Stimulated activated CD4-positive, alpha-beta T cell treated with anti-CD3 and anti-CD28 coated beads, Interleukin-4, amount 100 ng/mL, for 24 hours (primary cell): Measurements from ENCODE around the gene TARS2.

Experiments
- DNase-seq: peaks from one replicate; pipeline ENCODE4 v3.0.0-alpha.2; 2020

The TARS2 gene

DNA sequence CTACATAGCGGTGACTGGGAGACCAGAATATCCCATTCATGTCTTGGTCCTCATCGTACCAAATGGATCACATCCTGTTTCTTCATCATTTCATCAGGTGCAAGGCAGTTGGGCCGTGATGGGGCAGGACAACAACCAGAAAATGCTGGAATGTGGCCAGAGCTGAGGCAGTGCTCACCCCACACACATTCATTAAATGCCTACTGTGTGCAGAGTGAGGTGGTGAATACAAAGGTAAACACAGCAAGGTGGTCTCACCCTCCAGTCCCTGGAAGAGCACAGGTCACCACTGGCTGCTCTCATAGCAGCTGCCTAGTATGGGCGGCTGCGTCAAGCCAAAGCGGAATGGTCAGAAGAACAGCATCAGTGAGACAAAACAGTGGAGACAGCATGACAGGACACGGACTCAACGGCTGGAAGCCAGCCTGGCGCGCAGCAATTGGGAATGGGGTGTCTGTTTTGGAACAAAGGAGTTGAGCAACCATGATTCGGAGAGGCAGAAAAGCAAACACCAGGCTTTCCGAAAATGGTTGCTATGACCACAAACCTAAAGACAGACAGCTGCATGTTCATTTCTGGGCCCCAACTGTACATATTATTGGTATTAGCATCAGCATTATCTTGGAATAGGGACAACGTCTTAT is 56.4 kb downstream of the TARS2 start:
- no peak for DNase-seq

DNA sequence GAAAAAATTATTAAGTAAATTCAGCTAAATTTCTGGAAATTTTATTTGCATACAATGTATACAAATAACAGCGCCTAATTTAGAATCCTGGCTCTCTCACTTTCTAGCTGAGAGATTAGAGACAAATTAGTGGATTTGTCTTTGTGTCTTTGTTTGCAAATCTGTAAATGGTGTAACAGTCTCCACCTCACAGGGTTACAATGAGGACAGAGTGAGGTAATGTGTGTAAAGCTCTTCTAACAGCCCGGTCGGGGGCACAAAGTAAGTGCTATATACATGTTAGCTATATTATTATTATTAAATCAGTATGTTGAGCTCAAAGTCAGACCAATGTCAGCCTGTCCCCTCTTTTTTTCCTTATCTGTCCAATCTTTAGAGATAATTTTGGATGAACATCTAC is 57.0 kb downstream of the TARS2 start:
- no peak for DNase-seq

DNA sequence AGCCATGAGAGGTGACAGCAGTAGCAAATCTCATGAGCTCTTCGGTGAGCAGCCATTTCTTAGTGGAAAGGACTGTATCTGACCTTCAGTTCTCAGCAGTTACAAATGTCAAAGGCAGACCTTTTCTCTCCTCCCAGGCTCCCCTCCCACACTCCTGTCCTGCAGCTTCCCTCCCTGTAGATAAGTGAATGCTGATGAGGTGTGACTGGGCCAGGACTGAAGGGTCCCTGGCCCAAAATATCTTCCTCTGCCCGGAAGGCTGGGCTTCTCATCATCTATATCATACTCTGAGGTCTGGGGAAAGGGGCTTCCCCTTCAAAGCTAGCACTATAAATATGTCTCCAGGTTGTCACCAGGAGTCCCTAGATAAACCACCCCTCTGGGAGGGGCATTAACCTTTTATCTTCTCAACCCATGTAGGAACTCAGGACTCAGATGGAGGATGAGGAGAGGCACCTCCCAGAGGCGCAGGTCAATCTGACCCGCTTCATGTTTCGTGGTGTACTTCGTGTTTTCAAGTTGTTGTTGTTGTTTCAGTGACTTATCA is 58.3 kb downstream of the TARS2 start:
- no peak for DNase-seq

DNA sequence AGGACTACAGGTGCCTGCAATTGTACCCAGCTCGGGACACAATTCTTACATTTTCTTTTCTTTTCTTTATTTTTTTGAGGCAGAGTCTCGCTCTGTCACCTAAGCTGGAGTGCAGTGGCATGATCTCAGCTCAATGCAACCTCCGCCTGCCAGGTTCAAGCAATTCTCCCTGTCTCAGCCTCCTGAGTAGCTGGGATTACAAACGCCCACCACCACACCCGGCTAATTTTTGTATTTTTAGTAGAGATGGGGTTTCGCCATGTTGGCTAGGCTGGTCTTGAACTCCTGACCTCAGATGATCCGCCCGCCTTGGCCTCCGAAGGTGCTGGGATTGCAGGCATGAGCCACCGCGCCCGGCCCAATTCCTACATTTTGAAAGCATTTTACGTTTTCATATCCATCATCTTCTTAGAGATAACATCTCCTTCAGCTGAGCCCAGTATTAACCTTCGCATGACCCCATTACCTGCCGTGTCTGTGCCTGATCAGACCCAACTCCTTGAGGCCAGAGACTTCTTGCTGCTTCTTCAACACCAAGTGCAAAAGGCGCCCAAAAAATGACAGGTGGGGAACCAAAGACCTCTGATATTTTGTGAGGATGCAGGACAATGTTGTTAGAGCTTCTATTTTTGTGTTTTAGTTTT is 59.2 kb downstream of the TARS2 start:
- no peak for DNase-seq

DNA sequence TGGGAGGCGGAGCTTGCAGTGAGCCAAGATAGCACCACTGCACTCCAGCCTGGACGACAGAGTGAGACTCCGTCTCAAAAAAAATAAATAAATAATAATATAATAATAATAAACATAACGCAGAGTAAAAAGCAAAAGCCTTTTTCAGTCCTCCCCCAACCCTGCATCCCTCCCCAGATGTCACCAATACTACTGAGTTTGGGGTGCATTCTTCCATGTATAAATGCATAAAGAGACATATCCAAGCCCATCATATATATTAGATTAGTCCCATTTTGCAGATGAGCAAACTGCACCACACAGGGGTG is 61.1 kb downstream of the TARS2 start:
- no peak for DNase-seq

DNA sequence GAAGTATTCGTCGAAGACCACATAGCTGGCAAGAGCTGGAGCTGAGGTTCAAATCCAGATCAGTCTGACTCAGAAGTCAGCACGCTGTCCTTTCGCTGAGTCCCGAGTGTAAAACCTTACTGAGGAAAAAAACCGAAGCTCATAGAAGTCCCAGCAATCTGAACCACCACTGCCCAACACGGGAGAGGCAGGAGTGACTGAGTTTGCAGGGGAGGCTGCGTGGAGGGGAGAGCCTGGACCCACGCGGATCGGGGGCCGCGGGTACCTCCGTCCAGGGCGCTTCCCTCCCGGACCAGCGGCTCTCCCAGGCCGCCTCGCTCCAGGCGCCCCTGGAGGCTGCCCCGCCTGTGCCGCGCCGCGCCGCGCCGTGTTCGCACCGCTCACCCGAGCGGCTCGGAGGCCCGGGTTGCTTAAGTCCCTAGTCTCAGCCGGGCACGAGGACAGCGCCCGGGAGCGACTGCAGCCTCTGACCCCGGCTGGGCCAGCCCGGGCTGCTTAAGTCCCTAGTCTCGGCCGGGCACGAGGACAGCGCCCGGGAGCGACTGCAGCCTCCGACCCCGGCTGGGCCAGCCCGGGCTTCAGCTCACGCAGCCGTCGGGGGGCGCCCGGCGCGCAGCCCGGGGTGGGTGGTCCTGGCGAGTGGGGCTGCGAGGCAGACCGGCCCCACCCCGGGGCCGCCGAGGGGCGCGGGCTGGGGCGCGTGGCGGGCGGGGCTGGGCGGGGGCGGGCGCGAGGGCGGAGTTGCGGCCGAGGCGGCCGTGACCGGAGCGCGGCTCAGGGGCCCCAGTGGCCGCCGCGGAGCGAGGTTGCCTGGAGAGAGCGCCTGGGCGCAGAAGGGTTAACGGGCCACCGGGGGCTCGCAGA is 61.6 kb downstream of the TARS2 start, which contains the start of gene ADAMTSL4:
ADAMTSL4 (plus strand) TSS at position 777 of the 864 bp plus-strand sequence. CDS start 2,881 bp downstream, outside the sequence.
- no peak for DNase-seq

DNA sequence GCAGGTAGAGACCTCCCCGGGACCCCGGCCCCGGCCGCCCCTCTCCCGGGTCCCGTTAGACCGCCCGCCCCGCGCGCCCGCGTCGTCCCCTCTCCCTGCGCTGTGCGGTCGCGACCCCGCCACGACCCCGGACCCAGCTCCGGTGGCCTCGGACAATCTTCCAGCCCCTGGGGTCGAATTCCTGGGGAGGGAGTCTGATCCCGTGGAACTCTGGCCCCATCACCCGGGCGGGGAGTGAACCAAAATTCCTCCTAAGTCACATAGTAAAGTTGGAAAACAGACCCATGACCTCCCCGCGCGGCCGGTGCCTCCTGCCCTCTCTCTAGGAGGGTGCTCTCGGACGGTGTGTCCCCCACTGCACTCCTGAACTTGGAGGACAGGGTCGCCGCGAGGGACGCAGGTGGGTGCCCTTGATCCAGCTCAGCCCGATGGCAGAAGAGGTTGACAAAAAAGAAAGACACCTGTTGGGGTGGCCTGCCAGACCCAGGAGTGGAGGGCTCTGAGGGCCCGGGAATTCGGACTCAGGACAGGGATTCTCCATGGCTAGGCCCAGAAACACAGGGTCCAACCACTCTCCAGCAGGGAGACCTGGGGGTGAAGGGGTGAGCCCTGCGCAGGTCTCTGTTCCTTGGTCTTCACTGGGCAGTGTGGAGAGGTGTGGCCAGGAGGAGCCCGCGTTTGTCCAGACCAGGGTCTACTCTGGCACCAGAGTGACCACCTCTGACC is 62.4 kb downstream of the TARS2 start:
- no peak for DNase-seq

DNA sequence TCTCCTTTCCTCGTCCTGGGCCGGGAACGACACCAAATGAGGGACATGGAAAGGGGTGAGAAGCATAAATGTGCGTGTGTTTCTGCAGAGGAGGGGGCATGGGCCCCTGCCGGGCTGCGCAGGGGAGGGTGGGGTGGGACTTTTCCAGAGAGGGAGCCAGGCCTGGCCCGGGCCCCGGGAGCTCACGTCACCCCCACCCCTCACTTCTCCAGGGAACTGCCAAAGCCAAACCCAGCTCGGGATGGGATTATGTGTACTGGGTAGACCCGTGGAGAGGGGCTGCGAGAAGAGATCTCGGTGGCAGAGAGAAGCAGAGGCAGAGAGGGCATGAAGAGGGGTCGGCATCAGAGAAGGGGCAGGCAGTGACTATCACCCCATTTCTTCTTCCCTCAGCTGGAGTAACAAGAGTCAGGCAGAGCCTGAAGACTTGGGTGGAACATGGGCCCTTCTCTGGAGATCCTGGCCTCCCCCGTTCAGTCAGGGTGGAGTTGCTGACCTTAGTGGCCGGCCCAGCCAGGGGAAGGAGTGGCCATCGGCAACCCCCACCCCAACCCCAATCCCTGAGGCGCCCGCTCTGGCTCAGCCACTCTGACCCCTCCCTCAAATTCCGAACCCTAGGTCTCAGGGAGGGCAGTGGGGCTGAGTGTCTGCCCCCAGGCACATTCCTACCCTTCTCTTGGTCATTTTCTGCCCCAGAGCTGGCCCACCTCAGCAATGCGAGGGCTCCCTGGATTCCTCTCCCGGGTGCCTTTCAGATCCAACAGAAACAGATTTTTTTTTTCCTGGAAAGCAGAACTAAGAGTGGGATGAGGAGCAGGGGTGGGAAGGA is 63.2 kb downstream of the TARS2 start:
- DNase-seq, result no peak

DNA sequence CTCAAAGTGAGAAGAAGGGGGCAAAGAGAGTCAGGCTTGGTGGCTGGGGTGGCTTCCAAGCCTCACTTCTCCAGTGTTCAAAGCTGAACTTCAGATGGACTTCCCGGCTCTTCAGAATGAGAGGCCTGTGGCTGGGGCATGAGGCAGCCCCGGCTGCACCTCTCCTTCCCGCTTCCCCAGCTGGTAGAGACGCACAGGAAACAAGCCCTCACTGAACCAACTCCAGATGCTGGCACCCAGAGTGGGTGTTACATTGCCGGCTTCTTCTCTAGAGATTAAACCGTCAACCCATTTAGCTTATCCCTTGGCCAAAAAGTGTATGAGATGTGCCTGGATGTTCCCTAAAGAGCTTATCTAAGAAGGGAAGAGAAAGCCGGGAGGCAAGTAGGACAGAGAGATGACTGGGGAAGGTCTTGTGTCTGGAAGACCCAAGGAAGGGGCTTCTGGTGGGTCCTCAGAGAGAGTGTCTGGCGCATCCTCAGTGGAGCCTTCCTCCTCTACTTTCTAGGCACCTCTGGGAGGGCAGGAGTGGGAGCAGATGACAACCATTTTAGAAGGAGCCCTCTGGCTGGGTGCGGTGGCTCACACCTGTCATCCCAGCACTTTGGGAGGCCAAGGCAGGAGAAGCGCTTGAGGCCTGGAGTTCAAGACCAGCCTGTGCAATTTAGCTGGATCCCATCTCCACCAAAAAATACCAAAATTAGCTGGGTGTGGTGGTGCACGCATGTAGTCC is 64.0 kb downstream of the TARS2 start:
- no peak for DNase-seq

DNA sequence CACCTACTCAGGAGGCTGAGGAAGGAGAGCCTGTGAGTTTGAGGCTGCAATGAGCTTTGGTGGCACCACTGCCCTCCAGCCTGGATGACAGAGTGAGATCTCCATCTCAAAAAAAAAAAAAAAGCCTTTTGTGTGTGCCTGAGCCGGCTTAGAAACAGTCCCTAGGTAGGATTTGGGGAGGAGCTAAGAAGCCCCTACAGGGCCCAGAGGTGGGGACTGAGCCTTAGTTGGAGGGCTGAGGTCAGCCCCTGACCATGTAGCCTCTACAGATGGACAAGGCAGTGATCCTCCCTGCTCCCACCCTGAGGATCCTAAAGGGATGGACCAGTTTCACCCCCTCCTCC is 64.5 kb downstream of the TARS2 start:
- no peak for DNase-seq

DNA sequence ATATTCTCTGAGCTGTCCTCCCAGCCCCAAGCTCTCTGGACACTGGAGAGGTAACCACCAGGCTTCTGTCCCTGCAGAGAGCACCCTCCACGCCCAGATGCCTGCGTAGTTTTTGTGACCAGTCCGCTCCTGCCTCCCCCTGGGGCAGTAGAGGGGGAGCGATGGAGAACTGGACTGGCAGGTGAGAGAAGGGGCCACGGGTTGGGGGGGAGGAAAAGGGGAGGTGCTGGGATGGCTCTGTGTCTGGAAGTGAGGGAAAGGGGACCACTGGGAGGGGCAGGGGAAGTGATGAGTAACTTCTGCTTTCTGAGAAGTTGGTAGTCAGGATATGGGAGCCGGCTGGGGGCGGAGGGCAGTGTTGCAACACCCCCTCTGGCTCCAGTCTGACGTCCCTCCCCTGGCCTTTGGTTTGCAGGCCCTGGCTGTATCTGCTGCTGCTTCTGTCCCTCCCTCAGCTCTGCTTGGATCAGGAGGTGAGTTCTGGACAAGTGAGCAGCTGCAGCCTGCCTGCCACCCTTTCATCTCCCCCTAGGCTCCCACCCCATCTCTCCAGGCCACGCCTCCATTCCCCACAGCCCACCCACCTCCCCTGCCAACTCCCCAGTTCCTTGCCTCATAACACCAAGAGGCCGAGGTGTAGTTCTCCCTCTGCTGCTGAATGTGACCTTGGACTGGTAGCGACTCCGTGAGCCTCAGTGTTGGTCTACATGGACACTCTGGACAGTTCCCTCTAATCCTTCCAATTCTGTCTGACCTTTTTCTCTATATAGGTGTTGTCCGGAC is 65.1 kb downstream of the TARS2 start:
- no peak for DNase-seq

DNA sequence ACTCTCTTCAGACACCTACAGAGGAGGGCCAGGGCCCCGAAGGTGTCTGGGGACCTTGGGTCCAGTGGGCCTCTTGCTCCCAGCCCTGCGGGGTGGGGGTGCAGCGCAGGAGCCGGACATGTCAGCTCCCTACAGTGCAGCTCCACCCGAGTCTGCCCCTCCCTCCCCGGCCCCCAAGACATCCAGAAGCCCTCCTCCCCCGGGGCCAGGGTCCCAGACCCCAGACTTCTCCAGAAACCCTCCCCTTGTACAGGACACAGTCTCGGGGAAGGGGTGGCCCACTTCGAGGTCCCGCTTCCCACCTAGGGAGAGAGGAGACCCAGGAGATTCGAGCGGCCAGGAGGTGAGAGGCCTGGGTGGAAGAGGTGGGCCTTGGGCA is 65.7 kb downstream of the TARS2 start:
- DNase-seq, result no peak

DNA sequence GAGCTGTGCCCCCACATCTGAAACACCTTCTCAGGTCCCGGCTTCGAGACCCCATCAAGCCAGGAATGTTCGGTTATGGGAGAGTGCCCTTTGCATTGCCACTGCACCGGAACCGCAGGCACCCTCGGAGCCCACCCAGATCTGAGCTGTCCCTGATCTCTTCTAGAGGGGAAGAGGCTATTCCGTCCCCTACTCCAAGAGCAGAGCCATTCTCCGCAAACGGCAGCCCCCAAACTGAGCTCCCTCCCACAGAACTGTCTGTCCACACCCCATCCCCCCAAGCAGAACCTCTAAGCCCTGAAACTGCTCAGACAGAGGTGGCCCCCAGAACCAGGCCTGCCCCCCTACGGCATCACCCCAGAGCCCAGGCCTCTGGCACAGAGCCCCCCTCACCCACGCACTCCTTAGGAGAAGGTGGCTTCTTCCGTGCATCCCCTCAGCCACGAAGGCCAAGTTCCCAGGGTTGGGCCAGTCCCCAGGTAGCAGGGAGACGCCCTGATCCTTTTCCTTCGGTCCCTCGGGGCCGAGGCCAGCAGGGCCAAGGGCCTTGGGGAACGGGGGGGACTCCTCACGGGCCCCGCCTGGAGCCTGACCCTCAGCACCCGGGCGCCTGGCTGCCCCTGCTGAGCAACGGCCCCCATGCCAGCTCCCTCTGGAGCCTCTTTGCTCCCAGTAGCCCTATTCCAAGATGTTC is 66.3 kb downstream of the TARS2 start:
- no peak for DNase-seq

DNA sequence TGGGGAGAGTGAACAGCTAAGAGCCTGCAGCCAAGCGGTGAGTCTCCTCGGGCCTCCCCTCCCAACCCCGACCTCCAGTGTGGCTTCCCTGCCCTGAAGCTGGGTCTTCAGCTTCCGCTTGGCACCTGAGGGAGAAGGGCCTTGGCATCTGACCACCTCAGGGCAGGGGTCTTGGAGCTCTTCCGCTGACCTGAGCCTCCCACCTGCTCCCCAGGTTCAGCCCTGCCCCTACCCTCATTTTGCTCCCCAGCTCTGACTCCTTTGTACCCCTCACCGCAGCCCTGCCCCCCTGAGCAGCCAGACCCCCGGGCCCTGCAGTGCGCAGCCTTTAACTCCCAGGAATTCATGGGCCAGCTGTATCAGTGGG is 66.8 kb downstream of the TARS2 start:
- DNase-seq, result no peak

DNA sequence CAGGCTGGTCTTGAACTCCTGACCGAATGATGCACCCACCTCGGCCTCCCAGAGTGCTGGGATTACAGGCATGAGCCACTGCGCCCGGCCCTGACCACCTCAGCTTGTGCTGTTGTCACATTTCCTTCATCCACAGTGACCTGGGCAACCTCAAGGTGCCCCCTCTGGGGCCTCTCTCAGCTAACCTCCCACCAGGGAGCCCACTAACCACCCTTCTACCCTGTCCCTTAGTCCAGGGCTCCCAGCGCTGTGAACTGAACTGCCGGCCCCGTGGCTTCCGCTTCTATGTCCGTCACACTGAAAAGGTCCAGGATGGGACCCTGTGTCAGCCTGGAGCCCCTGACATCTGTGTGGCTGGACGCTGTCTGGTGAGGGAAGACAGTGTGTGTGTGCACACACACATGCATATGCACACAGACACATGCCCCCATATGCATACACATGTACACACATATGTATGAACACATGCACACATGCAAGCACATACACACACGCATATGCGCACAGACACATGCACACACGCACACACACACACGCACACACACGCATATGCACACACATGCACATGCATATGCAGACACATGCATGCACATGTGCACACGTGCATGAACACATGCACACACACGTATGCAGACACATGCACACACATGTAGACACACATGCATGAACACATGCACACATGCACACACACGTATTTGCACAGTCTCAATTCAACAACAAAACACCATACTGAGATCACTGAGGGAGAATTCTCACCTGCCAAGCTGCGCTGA is 68.2 kb downstream of the TARS2 start:
- DNase-seq, result no peak

DNA sequence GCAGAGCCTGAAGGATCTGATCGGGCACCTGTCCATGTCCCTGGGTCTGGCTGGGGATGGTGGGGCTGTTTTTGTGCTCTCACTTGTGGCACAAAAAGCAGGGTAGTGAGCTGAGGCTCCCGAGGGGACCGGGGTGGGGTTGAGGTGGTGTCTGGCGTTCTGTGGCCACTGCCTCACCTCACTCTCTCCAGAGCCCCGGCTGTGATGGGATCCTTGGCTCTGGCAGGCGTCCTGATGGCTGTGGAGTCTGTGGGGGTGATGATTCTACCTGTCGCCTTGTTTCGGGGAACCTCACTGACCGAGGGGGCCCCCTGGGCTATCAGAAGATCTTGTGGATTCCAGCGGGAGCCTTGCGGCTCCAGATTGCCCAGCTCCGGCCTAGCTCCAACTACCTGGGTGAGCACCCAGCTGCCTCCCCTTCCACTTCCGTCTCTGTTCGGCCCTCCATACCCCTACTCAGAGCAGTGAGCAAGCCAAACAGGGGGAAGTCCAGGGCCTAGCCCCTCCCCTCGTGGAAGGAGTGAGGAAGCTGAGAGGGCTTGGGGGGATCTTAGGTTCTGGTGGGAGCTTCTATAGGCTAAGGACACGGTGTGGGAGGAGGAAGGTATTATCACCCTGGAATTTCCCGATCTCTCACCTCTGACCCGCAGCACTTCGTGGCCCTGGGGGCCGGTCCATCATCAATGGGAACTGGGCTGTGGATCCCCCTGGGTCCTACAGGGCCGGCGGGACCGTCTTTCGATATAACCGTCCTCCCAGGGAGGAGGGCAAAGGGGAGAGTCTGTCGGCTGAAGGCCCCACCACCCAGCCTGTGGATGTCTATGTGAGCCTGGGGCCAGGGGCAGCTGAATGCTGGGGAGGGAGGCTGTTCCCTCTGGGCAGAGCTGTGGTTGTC is 69.0 kb downstream of the TARS2 start:
- DNase-seq, result no peak

DNA sequence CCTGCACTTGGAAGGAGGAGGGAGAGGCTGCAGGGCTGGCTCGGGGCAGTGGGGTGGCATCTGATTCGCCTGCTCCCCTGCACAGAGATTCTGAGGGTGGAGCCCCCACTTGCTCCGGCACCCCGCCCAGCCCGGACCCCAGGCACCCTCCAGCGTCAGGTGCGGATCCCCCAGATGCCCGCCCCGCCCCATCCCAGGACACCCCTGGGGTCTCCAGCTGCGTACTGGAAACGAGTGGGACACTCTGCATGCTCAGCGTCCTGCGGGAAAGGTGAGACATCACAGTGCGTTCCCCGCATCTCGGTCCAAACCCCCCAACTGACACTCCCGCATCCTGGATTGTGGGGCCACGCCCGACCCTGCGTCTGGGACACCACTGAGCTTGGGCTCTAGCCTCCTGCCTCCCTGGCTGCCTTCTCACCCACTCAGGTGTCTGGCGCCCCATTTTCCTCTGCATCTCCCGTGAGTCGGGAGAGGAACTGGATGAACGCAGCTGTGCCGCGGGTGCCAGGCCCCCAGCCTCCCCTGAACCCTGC is 69.9 kb downstream of the TARS2 start:
- DNase-seq, result no peak
